ENCODE data around the gene CPNE5.

The CPNE5 gene

DNA sequence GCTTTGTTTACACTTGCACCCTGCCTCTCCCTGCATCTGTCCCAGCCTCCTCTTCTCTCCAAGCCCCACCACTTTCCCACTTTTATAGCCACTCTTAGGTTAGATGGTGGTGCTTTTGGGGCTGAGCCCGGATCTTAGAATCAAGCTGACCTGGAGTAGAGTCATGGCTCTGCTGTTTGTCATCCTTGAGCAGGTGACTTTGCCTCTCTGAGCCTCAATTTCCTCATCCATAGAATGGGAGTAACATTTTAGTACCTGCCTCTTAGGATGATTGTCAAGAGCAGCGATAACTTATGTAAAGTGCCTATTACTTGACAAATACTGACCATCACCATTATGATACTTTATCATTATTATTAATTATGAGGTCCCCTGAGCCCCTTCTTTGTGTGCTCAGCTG, 48.2 kb downstream of the CPNE5 start:
- H3K4me3 Mint-ChIP-seq, result no peak overlapping the region
- H3K36me3 Mint-ChIP-seq (ENCODE audit: low read depth), result no peaks in the 10 kb centered on the region

DNA sequence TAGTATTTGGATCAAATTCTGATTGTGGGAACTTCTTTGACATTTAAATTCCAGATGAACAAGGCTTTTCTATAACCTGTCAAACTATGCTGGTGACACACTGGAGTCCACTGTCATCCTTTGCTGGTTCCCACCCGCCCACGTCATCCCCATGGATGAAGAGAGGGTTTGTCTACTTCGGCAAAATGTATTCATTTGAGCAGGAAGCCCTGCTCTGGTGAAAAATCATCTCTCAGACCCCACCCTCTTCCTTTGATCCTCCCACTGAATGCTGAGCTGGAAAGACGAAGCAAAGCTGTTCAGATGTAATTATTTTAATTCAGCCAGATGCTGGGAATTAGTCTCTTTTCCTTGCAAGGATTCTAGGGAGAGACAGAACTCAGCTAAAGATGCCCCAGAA, 50.5 kb downstream of the CPNE5 start:
- peaks cover 5% of the 10 kb centered on the region for H3K4me1 Mint-ChIP-seq (ENCODE audit: low read depth)
- no peak overlapping the region for H3K4me3 Mint-ChIP-seq
- peaks cover 47% of the 10 kb centered on the region for H3K27me3 Mint-ChIP-seq (ENCODE audit: low read depth)
- H3K27ac Mint-ChIP-seq, result no peak overlapping the region
- no peaks in the 10 kb centered on the region for H3K36me3 Mint-ChIP-seq (ENCODE audit: low read depth)
- no peaks in the 10 kb centered on the region for H3K9me3 Mint-ChIP-seq

More for the DNA sequence above, 48.2 kb downstream of the CPNE5 start:
- Mint-ChIP-seq H3K27ac (no peak overlapping the region), H3K9me3 (no peaks in the 10 kb centered on the region), H3K27me3 (ENCODE audit: low read depth) (peaks cover 38% of the 10 kb centered on the region), H3K4me1 (ENCODE audit: low read depth) (peaks cover 6% of the 10 kb centered on the region)

- Mint-ChIP-seq H3K4me3 (no peak overlapping the region), H3K27me3 (ENCODE audit: low read depth) (peaks cover 47% of the 10 kb centered on the region)
These were observed 51.1 kb downstream of the CPNE5 start for GRCh38 chr6:36788186-36788585.

DNA sequence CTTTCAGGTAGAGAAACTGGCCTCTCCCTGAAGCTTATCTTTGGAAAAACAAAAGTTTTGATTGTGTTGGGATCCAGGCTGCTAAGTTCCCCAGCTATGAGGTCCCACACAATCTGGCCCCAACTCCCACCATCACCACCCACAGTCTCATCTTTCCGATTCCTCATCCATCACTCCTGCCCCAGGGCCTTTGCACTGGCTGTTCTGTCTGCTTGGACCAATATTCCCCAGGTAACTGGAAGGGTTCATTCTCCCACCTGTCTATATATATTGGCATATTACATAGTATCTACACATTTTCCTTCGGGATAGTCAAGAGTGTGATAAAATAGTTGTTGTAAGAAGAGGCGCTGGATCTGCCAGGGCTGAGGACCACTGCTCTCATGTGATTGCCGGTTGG, 52.0 kb downstream of the CPNE5 start:
- no peak overlapping the region for H3K4me3 Mint-ChIP-seq
- no peaks in the 10 kb centered on the region for H3K36me3 Mint-ChIP-seq (ENCODE audit: low read depth)
- peaks cover 47% of the 10 kb centered on the region for H3K27me3 Mint-ChIP-seq (ENCODE audit: low read depth)
- H3K9me3 Mint-ChIP-seq, result no peaks in the 10 kb centered on the region
- peaks cover 9% of the 10 kb centered on the region for H3K4me1 Mint-ChIP-seq (ENCODE audit: low read depth)
- H3K27ac Mint-ChIP-seq, result no peak overlapping the region

More at GRCh38 chr6:36788186-36788585, 51.1 kb downstream of the CPNE5 start:
- H3K9me3 Mint-ChIP-seq, result no peaks in the 10 kb centered on the region
- no peak overlapping the region for H3K27ac Mint-ChIP-seq
- no peaks in the 10 kb centered on the region for H3K36me3 Mint-ChIP-seq (ENCODE audit: low read depth)
- H3K4me1 Mint-ChIP-seq (ENCODE audit: low read depth), result peaks cover 5% of the 10 kb centered on the region

- no peak overlapping the region for H3K4me3 Mint-ChIP-seq
- no peaks in the 10 kb centered on the region for H3K9me3 Mint-ChIP-seq
- H3K4me1 Mint-ChIP-seq (ENCODE audit: low read depth), result peaks cover 9% of the 10 kb centered on the region
- H3K27ac Mint-ChIP-seq, result no peak overlapping the region
- H3K36me3 Mint-ChIP-seq (ENCODE audit: low read depth), result no peaks in the 10 kb centered on the region
- peaks cover 38% of the 10 kb centered on the region for H3K27me3 Mint-ChIP-seq (ENCODE audit: low read depth)
These were observed 53.1 kb downstream of the CPNE5 start for GRCh38 chr6:36786055-36786675.

DNA sequence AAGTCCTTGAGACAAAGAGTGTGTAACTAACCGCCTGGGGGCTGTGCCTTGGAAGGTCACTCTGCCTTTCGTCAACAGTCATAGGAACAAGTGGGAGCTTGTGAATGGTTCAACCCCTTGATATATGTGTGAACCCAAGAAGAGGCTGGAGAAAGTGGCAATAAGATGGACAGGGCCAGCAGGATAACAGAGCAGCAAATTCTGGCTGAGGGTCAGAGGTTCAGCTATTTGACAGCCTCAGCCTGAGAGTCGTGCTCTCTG, 54.9 kb downstream of the CPNE5 start:
- H3K4me1 Mint-ChIP-seq (ENCODE audit: low read depth), result peaks cover 14% of the 10 kb centered on the region
- no peak overlapping the region for H3K4me3 Mint-ChIP-seq
- H3K36me3 Mint-ChIP-seq (ENCODE audit: low read depth), result no peaks in the 10 kb centered on the region
- H3K9me3 Mint-ChIP-seq, result no peaks in the 10 kb centered on the region
- H3K27me3 Mint-ChIP-seq (ENCODE audit: low read depth), result peaks cover 32% of the 10 kb centered on the region
- H3K27ac Mint-ChIP-seq, result no peak overlapping the region

- H3K27ac Mint-ChIP-seq, result no peak overlapping the region
- no peaks in the 10 kb centered on the region for H3K9me3 Mint-ChIP-seq
- peaks cover 13% of the 10 kb centered on the region for H3K4me1 Mint-ChIP-seq (ENCODE audit: low read depth)
- H3K27me3 Mint-ChIP-seq (ENCODE audit: low read depth), result peaks cover 28% of the 10 kb centered on the region
- no peak overlapping the region for H3K4me3 Mint-ChIP-seq
- no peaks in the 10 kb centered on the region for H3K36me3 Mint-ChIP-seq (ENCODE audit: low read depth)
These were observed 55.5 kb downstream of the CPNE5 start for GRCh38 chr6:36783603-36784375.

GRCh38 chr6:36781669-36782068, 57.6 kb downstream of the CPNE5 start:
- H3K4me1 Mint-ChIP-seq (ENCODE audit: low read depth), result peaks cover 11% of the 10 kb centered on the region
- H3K27me3 Mint-ChIP-seq (ENCODE audit: low read depth), result peaks cover 23% of the 10 kb centered on the region
- H3K27ac Mint-ChIP-seq, result no peak overlapping the region
- H3K4me3 Mint-ChIP-seq, result no peak overlapping the region
- H3K36me3 Mint-ChIP-seq (ENCODE audit: low read depth), result no peaks in the 10 kb centered on the region
- no peaks in the 10 kb centered on the region for H3K9me3 Mint-ChIP-seq

GRCh38 chr6:36780442-36781177, 58.6 kb downstream of the CPNE5 start:
- Mint-ChIP-seq H3K27me3 (ENCODE audit: low read depth) (peaks cover 21% of the 10 kb centered on the region), H3K9me3 (no peaks in the 10 kb centered on the region), H3K27ac (no peak overlapping the region), H3K36me3 (ENCODE audit: low read depth) (no peaks in the 10 kb centered on the region), H3K4me1 (ENCODE audit: low read depth) (peaks cover 12% of the 10 kb centered on the region), H3K4me3 (no peak overlapping the region)

- Mint-ChIP-seq H3K36me3 (ENCODE audit: low read depth) (peaks cover 2% of the 10 kb centered on the region), H3K4me1 (ENCODE audit: low read depth) (peaks cover 14% of the 10 kb centered on the region), H3K27ac (no peak overlapping the region), H3K27me3 (ENCODE audit: low read depth) (peaks cover 18% of the 10 kb centered on the region), H3K4me3 (no peak overlapping the region), H3K9me3 (no peaks in the 10 kb centered on the region)
These were observed 60.0 kb downstream of the CPNE5 start for GRCh38 chr6:36779227-36779626.

- Mint-ChIP-seq H3K4me1 (ENCODE audit: low read depth) (peaks cover 11% of the 10 kb centered on the region), H3K27ac (no peak overlapping the region), H3K36me3 (ENCODE audit: low read depth) (peaks cover 2% of the 10 kb centered on the region), H3K4me3 (no peak overlapping the region), H3K9me3 (no peaks in the 10 kb centered on the region), H3K27me3 (ENCODE audit: low read depth) (peaks cover 18% of the 10 kb centered on the region)
These were observed 61.4 kb downstream of the CPNE5 start for GRCh38 chr6:36777801-36778200.

GRCh38 chr6:36776167-36776566, 63.1 kb downstream of the CPNE5 start:
- Mint-ChIP-seq H3K9me3 (no peaks in the 10 kb centered on the region), H3K4me3 (no peak overlapping the region), H3K4me1 (ENCODE audit: low read depth) (peaks cover 21% of the 10 kb centered on the region), H3K27me3 (ENCODE audit: low read depth) (peaks cover 18% of the 10 kb centered on the region), H3K27ac (no peak overlapping the region), H3K36me3 (ENCODE audit: low read depth) (peaks cover 2% of the 10 kb centered on the region)

- H3K4me3 Mint-ChIP-seq, result no peak overlapping the region
- no peaks in the 10 kb centered on the region for H3K9me3 Mint-ChIP-seq
- H3K4me1 Mint-ChIP-seq (ENCODE audit: low read depth), result peaks cover 34% of the 10 kb centered on the region
- H3K27ac Mint-ChIP-seq, result no peak overlapping the region
- peaks cover 11% of the 10 kb centered on the region for H3K27me3 Mint-ChIP-seq (ENCODE audit: low read depth)
- H3K36me3 Mint-ChIP-seq (ENCODE audit: low read depth), result peaks cover 2% of the 10 kb centered on the region
These were observed 64.9 kb downstream of the CPNE5 start for GRCh38 chr6:36774331-36774730.

DNA sequence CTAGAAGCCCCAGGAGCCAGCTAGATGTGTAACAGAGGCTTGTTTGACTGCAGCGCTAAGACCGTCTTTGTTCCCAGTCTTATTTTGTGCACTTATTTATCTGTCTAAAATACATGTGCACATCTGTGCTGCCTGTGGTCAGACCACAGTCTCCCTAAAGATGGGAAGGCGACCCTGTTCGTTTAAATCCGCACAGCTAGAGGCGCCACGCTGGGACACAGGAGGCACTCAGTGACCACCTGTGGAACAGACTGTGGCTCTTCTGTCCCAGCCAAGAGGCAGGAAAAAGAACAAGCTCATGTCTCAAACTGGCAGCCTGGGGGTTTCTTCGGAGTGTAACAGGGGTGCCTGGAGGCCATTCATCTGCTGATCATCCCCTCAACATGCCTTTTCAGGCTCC, 66.8 kb downstream of the CPNE5 start:
- Mint-ChIP-seq H3K27me3 (ENCODE audit: low read depth) (peaks cover 6% of the 10 kb centered on the region), H3K9me3 (no peaks in the 10 kb centered on the region), H3K4me1 (ENCODE audit: low read depth) (peaks cover 43% of the 10 kb centered on the region), H3K4me3 (no peak overlapping the region), H3K36me3 (ENCODE audit: low read depth) (peaks cover 2% of the 10 kb centered on the region), H3K27ac (peak overlapping the region; percentile 65)

DNA sequence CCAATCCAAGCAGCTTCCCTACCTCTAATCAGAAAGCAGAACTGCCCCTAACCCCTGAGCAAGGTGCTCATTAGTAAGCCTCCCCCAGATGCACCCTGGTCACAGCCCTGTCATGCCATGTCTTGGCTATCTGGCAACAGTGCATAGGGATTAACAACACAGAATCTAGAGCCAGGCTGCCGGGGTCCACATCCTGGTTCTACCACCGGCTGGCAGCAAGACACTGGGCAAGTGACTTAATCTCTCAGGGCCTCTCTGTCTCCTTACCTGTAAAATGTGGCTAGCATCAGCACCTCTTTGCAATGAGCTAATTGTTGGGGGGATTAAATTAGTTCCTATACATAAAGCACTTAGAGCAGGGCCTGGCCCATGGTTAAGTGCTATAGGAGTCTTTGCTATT, 68.1 kb downstream of the CPNE5 start:
- Mint-ChIP-seq H3K4me3 (no peak overlapping the region), H3K9me3 (no peaks in the 10 kb centered on the region), H3K27ac (peak overlapping the region; percentile 86), H3K27me3 (ENCODE audit: low read depth) (peaks cover 4% of the 10 kb centered on the region), H3K4me1 (ENCODE audit: low read depth) (peaks cover 47% of the 10 kb centered on the region), H3K36me3 (ENCODE audit: low read depth) (peaks cover 2% of the 10 kb centered on the region)
